GM21717 (cell line): ENCODE results near the gene HSD17B12.

Experiments used
- ATAC-seq: cut with Tn5 transposase; IDR thresholded peaks from one replicate; pipeline ENCODE4 v1.9.1; 2021; ENCODE audit warnings: mild to moderate bottlenecking, moderate library complexity; ENCODE audit not compliant: unreplicated experiment

Gene HSD17B12

GRCh38 chr11:43687120-43687791, 6.7 kb downstream of the HSD17B12 start:
- ATAC-seq, result no peak

GRCh38 chr11:43688394-43688793, 7.9 kb downstream of the HSD17B12 start:
- ATAC-seq, result no peak

- ATAC-seq, result no peak
Observed at GRCh38 chr11:43689167-43689566, 8.6 kb downstream of the HSD17B12 start.

GRCh38 chr11:43690929-43691725, 10.6 kb downstream of the HSD17B12 start:
- ATAC-seq, result no peak

- ATAC-seq, result no peak
Observed at GRCh38 chr11:43691806-43692205, 11.3 kb downstream of the HSD17B12 start.

GRCh38 chr11:43693069-43693468, 12.5 kb downstream of the HSD17B12 start:
- ATAC-seq, result no peak

- ATAC-seq, result no peak
Observed at GRCh38 chr11:43693731-43694130, 13.2 kb downstream of the HSD17B12 start.

- ATAC-seq, result no peak
Observed at GRCh38 chr11:43694477-43694876, 13.9 kb downstream of the HSD17B12 start.

- no peak for ATAC-seq
Observed at GRCh38 chr11:43697679-43698078, 17.1 kb downstream of the HSD17B12 start.

GRCh38 chr11:43699870-43700269, 19.3 kb downstream of the HSD17B12 start:
- no peak for ATAC-seq

GRCh38 chr11:43706631-43707030, 26.1 kb downstream of the HSD17B12 start:
- no peak for ATAC-seq

GRCh38 chr11:43708776-43709175, 28.2 kb downstream of the HSD17B12 start:
- ATAC-seq, result no peak

- ATAC-seq, result no peak
Observed at GRCh38 chr11:43709689-43710088, 29.2 kb downstream of the HSD17B12 start.

GRCh38 chr11:43712676-43713075, 32.1 kb downstream of the HSD17B12 start:
- ATAC-seq, result no peak

- ATAC-seq, result no peak
Observed at GRCh38 chr11:43718373-43718772, 37.8 kb downstream of the HSD17B12 start.

- ATAC-seq, result no peak
Observed at GRCh38 chr11:43723617-43724016, 43.1 kb downstream of the HSD17B12 start.

- ATAC-seq, result no peak
Observed at GRCh38 chr11:43732225-43732624, 51.7 kb downstream of the HSD17B12 start.

- ATAC-seq, result no peak
Observed at GRCh38 chr11:43734256-43734655, 53.7 kb downstream of the HSD17B12 start.

GRCh38 chr11:43735115-43735514, 54.6 kb downstream of the HSD17B12 start:
- no peak for ATAC-seq

- no peak for ATAC-seq
Observed at GRCh38 chr11:43735961-43736360, 55.4 kb downstream of the HSD17B12 start.

- no peak for ATAC-seq
Observed at GRCh38 chr11:43736502-43737200, 56.1 kb downstream of the HSD17B12 start.

GRCh38 chr11:43737201-43737590, 56.7 kb downstream of the HSD17B12 start:
- no peak for ATAC-seq
